Neural cell (in vitro differentiated cells): ENCODE data around the gene UGT1A3. TPM values are rescaled to one million over a fixed set of nuclear protein-coding genes. Genes with fewer than 3 reads are reported as not detected.

Experiments used
- H2AFZ ChIP-seq: fragments of 200-600, 300-800 bp; sonication (generic), shearing (Covaris generic); 2 replicates; pipeline ENCODE4 v1.6.0; 2014; ENCODE audit warnings: low read depth, mild to moderate bottlenecking, antibody characterized with exemption, low read length, moderate library complexity
- H3F3A ChIP-seq: fragments of 200-600 bp; shearing (Covaris generic); 2 replicates; pipeline ENCODE4 v1.6.1; 2016; ENCODE audit warnings: mild to moderate bottlenecking, moderate library complexity, mixed read lengths, antibody characterized with exemption, low read length; ENCODE audit not compliant: insufficient read depth, poor library complexity, severe bottlenecking
- H3K27ac ChIP-seq: fragments of 200-600, 300-800 bp; sonication (generic), shearing (Covaris generic); 2 replicates; pipeline ENCODE4 v1.5.1; 2014; ENCODE audit warnings: mild to moderate bottlenecking, low read length, moderate library complexity
- H3K27me3 ChIP-seq: fragments of 300-800, 200-600 bp; sonication (generic), shearing (Covaris generic); 2 replicates; pipeline ENCODE4 v1.6.0; 2014; ENCODE audit warnings: mild to moderate bottlenecking, low read depth, low read length, moderate library complexity; ENCODE audit not compliant: insufficient read depth
- H3K36me3 ChIP-seq: fragments of 300-800, 200-600 bp; sonication (generic), shearing (Covaris generic); 2 replicates; pipeline ENCODE4 v1.5.1; 2014; ENCODE audit warnings: mild to moderate bottlenecking, antibody characterized with exemption, low read length, moderate library complexity; ENCODE audit not compliant: insufficient read depth
- H3K4me2 ChIP-seq: fragments of 300-800, 200-600 bp; sonication (generic), shearing (Covaris generic); 2 replicates; pipeline ENCODE4 v1.6.0; 2014; ENCODE audit warnings: mild to moderate bottlenecking, low read length
- H3K4me3 ChIP-seq: fragments of 300-800, 200-600 bp; sonication (generic), shearing (Covaris generic); 2 replicates; pipeline ENCODE4 v1.5.1; 2014; ENCODE audit warnings: mild to moderate bottlenecking, low read length, moderate library complexity
- H3K79me2 ChIP-seq: fragments of 200-600 bp; shearing (Covaris generic); replicated peaks from 2 replicates; pipeline ENCODE4 v1.6.0; 2014; ENCODE audit warnings: mild to moderate bottlenecking, low read length, moderate library complexity; ENCODE audit not compliant: insufficient read depth
- H3K9ac ChIP-seq: fragments of 300-800, 200-600 bp; sonication (generic), shearing (Covaris generic); 2 replicates; pipeline ENCODE4 v1.6.1; 2016; ENCODE audit warnings: mild to moderate bottlenecking, low read length, mixed read lengths
- H3K9me2 ChIP-seq: fragments of 200-600 bp; shearing (Covaris generic); 2 replicates; pipeline ENCODE4 v1.6.1; 2016; ENCODE audit warnings: mild to moderate bottlenecking, low read length, mixed read lengths; ENCODE audit not compliant: insufficient read depth
- H3K9me3 ChIP-seq: fragments of 200-600, 300-800 bp; sonication (generic), shearing (Covaris generic); 2 replicates; pipeline ENCODE4 v1.6.1; 2016; ENCODE audit warnings: mild to moderate bottlenecking, mixed run types, low read length, moderate library complexity, mixed read lengths
- H4K20me1 ChIP-seq: fragments of 200-600 bp; shearing (Covaris generic); 2 replicates; pipeline ENCODE4 v1.6.1; 2016; ENCODE audit warnings: mild to moderate bottlenecking, mixed run types; ENCODE audit not compliant: insufficient read depth
- EP300 ChIP-seq: fragments of 450-650 bp; conservative IDR thresholded peaks from 2 replicates; pipeline ENCODE4 v1.6.1; 2014; ENCODE audit warnings: antibody characterized with exemption, mild to moderate bottlenecking, moderate library complexity; ENCODE audit not compliant: poor library complexity, severe bottlenecking
- EZH2 ChIP-seq: fragments of 200-600, 300-800 bp; shearing (Covaris generic), sonication (generic); IDR thresholded peaks from 2 replicates; pipeline ENCODE4 v1.6.1; 2014; ENCODE audit warnings: antibody characterized with exemption, low read length, borderline replicate concordance, mild to moderate bottlenecking; ENCODE audit not compliant: insufficient read depth, poor library complexity, severe bottlenecking
- MXI1 ChIP-seq: fragments of 450-650 bp; conservative IDR thresholded peaks from 2 replicates; pipeline ENCODE4 v1.6.1; 2014; ENCODE audit warnings: antibody characterized with exemption, mild to moderate bottlenecking; ENCODE audit not compliant: poor library complexity, severe bottlenecking
- POLR2AphosphoS5 ChIP-seq: IDR thresholded peaks from 2 replicates; pipeline ENCODE4 v1.6.1; 2012
- RAD21 ChIP-seq: fragments of 450-650 bp; conservative IDR thresholded peaks from 2 replicates; pipeline ENCODE4 v1.6.1; 2014; ENCODE audit warnings: antibody characterized with exemption, mild to moderate bottlenecking, moderate library complexity
- SMC3 ChIP-seq: fragments of 450-650 bp; conservative IDR thresholded peaks from 2 replicates; pipeline ENCODE4 v1.6.1; 2014; ENCODE audit warnings: antibody characterized with exemption, mild to moderate bottlenecking, moderate library complexity; ENCODE audit not compliant: poor library complexity
- TAF1 ChIP-seq: IDR thresholded peaks from 2 replicates; pipeline ENCODE4 v1.6.1; 2012; ENCODE audit warnings: low read depth
- polyA plus RNA-seq: library from polyadenylated mRNA; depleted of rRNA; stranded (reverse); fragments of >200 nt; gene quantifications from 2 replicates; pipeline ENCODE4 v1.2.3, GENCODE V29; 2014
- TF ChIP-seq, protein P1 (sequence below): fragments of 450-650 bp; IDR thresholded peaks from 2 replicates; pipeline ENCODE4 v1.5.1; 2014; ENCODE audit warnings: antibody characterized with exemption, mild to moderate bottlenecking, moderate library complexity; ENCODE audit not compliant: poor library complexity, severe bottlenecking
- TF ChIP-seq, protein P2 (sequence below): IDR thresholded peaks from 2 replicates; pipeline ENCODE4 v1.6.1; 2012; ENCODE audit warnings: borderline replicate concordance

UGT1A3 gene
- polyA plus RNA-seq, 1 donor from 2014 or later: not detected

DNA sequence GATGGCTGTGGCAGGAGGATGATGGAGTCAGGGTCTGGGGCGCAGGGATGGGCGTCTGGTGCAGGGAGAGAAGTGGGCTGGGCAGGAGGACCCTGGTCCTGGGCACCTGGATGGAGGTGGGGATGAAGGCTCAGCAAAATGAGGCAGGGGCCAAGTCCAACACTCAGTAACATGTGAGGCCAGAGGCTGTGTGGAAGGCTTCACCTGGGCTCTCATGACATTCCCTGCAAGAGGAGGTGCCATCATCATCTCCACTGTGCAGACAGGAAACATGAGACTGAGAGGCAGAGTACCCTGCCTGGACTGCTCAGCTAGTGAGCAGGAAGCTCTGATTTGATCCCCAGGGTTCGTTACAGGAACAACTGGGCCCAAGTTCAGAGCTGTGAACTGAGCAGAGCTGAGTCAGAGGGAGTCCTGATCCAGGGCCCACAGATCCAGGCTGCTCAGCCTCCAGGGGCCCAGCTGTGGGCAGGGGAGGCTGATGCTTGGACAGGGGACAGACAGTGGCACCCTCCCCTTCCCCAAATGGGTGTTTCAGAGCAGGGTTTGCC, 88.6 kb downstream of the UGT1A3 start:
- H3K9me2 ChIP-seq: no peaks in the 10 kb centered on the region
- TF ChIP-seq EP300: no peak
- TF ChIP-seq, protein P1, sequence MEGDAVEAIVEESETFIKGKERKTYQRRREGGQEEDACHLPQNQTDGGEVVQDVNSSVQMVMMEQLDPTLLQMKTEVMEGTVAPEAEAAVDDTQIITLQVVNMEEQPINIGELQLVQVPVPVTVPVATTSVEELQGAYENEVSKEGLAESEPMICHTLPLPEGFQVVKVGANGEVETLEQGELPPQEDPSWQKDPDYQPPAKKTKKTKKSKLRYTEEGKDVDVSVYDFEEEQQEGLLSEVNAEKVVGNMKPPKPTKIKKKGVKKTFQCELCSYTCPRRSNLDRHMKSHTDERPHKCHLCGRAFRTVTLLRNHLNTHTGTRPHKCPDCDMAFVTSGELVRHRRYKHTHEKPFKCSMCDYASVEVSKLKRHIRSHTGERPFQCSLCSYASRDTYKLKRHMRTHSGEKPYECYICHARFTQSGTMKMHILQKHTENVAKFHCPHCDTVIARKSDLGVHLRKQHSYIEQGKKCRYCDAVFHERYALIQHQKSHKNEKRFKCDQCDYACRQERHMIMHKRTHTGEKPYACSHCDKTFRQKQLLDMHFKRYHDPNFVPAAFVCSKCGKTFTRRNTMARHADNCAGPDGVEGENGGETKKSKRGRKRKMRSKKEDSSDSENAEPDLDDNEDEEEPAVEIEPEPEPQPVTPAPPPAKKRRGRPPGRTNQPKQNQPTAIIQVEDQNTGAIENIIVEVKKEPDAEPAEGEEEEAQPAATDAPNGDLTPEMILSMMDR: no peak
- TF ChIP-seq, protein P2, sequence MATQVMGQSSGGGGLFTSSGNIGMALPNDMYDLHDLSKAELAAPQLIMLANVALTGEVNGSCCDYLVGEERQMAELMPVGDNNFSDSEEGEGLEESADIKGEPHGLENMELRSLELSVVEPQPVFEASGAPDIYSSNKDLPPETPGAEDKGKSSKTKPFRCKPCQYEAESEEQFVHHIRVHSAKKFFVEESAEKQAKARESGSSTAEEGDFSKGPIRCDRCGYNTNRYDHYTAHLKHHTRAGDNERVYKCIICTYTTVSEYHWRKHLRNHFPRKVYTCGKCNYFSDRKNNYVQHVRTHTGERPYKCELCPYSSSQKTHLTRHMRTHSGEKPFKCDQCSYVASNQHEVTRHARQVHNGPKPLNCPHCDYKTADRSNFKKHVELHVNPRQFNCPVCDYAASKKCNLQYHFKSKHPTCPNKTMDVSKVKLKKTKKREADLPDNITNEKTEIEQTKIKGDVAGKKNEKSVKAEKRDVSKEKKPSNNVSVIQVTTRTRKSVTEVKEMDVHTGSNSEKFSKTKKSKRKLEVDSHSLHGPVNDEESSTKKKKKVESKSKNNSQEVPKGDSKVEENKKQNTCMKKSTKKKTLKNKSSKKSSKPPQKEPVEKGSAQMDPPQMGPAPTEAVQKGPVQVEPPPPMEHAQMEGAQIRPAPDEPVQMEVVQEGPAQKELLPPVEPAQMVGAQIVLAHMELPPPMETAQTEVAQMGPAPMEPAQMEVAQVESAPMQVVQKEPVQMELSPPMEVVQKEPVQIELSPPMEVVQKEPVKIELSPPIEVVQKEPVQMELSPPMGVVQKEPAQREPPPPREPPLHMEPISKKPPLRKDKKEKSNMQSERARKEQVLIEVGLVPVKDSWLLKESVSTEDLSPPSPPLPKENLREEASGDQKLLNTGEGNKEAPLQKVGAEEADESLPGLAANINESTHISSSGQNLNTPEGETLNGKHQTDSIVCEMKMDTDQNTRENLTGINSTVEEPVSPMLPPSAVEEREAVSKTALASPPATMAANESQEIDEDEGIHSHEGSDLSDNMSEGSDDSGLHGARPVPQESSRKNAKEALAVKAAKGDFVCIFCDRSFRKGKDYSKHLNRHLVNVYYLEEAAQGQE: no peak
- no peak for TF ChIP-seq EZH2
- no peak for TF ChIP-seq POLR2AphosphoS5
- no peak overlapping the region for H3K4me3 ChIP-seq
- no peak overlapping the region for H2AFZ ChIP-seq
- no peak overlapping the region for H3K9ac ChIP-seq
- no peaks in the 10 kb centered on the region for H3K36me3 ChIP-seq
- H3K9me3 ChIP-seq: no peaks in the 10 kb centered on the region
- H3K27ac ChIP-seq: no peak overlapping the region
- no peaks in the 10 kb centered on the region for H4K20me1 ChIP-seq
- no peaks in the 10 kb centered on the region for H3K27me3 ChIP-seq
- H3F3A ChIP-seq: no peaks in the 10 kb centered on the region
- H3K79me2 ChIP-seq: no peaks in the 10 kb centered on the region
- no peak overlapping the region for H3K4me2 ChIP-seq

DNA sequence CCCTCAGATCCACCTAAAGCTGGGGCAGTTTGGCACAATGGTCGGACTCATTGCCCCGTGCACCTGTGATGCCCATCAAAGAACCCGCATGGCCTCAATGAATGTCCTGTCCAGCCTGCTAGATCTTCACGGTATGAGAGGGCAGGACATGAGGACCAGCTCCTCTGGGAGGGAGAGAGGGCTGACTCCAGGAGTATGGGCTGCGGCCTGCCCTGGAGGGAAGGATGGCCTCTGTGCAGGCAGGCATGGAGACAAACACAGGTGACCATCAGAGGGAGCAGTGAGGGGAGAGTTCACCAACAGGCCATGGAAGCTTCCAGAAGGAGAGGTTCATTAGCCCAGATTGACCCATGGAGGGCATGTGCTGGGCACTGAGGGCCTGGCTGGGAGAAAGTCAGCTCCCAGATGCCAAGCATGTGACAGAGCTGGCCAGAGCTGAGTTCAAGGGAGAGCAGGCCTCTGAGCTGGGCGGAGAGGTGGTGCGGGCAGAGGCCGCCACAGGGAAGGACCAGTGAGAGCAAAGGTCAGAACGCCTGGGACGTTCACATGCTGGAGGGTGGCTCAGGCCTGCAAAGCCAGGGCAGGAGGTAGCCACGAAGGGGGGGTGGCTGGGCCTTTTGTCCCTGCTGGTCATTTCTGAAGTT, 89.3 kb downstream of the UGT1A3 start:
- no peak overlapping the region for H3K4me2 ChIP-seq
- no peak overlapping the region for H2AFZ ChIP-seq
- H3F3A ChIP-seq: no peaks in the 10 kb centered on the region
- no peaks in the 10 kb centered on the region for H4K20me1 ChIP-seq
- H3K27ac ChIP-seq: no peak overlapping the region
- TF ChIP-seq, protein P1: no peak
- no peak for TF ChIP-seq TAF1
- no peak for TF ChIP-seq EZH2
- TF ChIP-seq, protein P2: no peak
- no peak for TF ChIP-seq POLR2AphosphoS5
- TF ChIP-seq SMC3: no peak
- no peak for TF ChIP-seq MXI1
- TF ChIP-seq EP300: no peak
- no peak for TF ChIP-seq RAD21
- H3K79me2 ChIP-seq: no peaks in the 10 kb centered on the region
- no peaks in the 10 kb centered on the region for H3K9me3 ChIP-seq
- no peak overlapping the region for H3K9ac ChIP-seq
- no peak overlapping the region for H3K4me3 ChIP-seq
- no peaks in the 10 kb centered on the region for H3K9me2 ChIP-seq
- no peaks in the 10 kb centered on the region for H3K36me3 ChIP-seq
- H3K27me3 ChIP-seq: no peaks in the 10 kb centered on the region
